Right hindlimb (tissue), 1 donor: ENCODE data around the gene TALDO1.

Experiments used
- DNase-seq: peaks from one replicate; pipeline ENCODE4 v3.0.0-alpha.2; 2018

The TALDO1 gene

DNA sequence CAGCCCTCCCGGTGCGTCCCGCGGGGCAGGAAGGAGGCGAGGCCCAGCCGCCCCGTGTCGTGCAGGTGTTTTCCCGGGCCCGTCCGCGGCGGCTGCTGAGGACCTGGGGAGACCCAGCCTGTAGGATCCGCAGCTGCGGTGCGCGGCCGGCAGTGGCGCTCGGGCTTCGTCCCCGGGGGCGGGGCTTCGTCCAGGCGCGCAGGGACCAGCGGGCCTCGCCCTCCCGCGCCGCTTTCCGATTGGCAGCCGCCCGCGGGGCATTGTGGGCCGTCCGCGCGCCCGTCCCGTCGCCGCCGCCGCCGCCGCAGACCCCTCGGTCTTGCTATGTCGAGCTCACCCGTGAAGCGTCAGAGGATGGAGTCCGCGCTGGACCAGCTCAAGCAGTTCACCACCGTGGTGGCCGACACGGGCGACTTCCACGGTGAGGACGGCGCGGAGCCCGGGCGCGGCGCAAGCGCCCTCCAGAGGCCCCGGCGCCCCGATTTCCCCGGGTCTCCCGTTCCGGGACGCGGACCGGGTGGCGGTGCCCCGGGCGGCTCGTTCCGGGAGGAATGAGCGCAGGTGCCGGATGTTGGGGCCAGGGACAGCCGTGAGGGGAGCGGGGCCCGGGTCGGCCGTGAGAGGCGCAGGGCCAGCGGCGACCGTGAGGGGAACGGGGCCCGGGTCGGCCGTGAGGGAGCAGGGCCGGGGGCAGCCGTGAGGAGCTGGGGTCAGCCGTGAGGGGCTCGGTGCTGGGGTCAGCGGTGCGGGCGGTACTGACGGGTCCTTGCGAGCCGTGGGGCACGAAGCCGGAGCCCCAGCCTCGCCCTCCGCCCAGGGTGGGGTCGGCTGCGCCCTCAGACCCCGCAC, at the start of gene TALDO1:
TALDO1 (plus strand) TSS at position 307 of the 849 bp plus-strand sequence; CDS start at position 325, 18 bp downstream.
- DNase-seq: peak; percentile 93

DNA sequence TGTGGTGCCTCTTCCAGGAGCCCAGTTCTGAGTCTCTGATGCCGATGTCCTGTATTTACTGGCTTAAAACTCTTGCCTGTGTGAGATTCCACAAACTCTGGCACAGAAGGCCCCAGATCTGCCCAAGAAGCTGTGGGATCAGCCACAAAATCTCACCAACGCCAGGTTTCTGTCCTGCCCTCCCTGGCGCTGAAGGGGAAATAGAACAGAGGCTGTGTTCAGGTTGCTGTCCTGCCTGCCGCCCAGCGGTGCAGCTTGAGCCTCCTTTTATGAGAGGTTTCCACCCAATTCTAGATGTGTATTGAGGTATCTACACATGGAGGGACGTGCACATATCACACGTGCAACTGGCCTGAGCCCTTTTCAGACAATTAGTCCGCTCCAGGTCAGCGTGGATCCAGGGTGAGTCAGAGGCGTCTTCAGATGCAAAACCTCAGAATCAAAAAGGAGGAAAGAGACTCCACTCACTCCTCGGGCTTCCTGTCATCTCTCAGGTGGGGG, 49.4 kb upstream of the TALDO1 start:
- DNase-seq: no peak

DNA sequence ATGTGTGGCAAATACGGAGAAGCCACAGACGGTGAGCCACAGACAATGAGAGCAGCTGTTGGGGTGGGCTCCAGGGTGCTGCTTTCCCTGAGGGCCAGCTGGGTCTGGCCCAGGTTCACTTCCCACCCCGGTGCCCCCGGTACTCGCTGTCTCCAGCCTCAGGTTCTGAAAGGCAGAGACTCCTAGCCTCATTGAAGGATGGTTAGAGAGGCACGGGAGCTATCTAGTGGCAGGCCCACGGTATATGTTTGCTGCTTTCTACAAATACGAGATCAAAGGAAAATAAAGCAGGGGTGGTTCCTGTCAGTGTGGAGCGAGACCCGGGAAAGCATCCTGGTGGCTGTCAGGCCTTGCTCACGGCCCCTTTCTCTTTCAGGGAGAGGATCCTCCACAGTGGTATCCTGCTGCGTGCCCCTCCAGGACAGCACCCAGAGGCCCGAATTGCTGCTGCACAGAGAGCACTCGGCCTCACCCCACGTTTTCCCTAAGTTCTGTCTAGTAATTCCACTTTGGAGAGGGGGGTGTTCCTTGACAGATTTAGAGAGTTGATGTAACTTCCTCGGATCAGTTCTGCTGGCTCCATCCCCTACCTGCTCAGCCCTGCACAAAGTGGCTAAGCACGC, 48.7 kb upstream of the TALDO1 start:
- DNase-seq: no peak

DNA sequence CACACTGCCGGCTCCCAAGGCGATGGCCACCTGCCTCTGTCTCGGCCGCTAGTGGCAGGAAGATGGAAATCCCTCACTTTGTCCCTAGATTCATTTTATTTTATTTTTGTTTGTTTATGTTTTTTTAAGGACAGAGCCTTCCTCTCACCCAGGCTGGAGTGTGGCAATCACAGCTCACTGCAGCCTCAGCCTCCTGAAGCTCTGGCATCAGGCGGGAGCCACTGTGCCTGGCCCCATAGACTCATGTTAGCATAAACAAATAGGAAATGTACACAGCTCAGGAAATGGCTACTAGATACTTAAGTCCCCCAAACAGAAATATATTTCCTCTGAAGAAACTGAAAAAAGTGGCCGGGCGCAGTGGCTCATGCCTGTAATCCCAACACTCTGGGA, 48.2 kb upstream of the TALDO1 start:
- no peak for DNase-seq

DNA sequence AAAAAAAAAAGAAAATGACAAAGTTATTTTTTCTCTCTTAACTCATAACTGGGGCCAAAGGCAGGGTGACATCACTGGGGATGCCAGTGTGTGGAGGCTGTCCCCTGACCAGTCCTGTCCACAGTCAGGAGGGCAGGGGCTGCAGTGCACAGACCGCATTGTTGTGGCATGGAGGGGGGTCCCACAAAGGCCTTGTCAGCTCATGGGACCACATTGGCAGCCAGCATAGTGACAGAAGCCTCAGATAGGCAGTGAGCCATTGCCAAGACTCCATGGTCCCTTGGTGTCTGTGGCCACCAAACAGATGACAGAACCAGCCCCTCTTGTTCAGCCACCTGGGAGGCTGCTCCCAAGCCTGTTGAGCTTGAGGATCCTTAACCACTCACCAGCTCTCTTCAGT, 47.5 kb upstream of the TALDO1 start:
- DNase-seq: no peak

DNA sequence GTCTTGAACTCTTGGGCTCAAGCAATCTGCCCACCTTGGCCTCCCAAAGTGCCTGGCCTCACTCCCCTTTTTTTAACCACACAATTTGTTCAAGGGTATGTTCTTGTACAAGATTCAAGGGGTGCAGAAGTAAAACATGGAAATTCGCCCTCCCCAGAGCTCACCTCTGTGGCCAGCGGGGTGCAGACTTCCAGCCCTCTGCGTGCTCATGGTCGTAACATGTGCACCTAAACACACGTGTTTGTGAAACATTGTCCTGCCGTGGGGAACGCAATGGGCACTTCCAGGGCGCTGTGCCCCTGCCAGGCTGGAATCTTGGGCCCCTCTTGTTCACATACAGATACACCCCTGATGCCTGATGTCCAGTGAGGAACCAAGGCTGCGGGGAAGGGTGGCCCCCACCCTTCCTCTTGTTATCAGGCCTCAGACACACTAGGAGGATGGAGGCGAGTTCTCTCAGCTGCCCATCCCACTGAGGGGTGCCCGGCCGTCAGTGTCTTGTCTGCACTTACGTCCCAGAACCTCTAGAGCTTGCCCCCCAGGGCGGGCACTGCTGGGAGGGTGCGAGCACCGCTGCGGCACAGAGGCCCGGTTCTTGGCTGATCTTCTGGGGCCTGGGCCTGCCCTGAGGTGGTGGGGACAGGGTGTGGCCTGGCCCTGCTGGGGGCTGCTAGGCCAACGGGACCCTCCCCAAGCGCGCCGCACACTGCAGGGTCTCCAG, 45.4 kb upstream of the TALDO1 start:
- DNase-seq: no peak

DNA sequence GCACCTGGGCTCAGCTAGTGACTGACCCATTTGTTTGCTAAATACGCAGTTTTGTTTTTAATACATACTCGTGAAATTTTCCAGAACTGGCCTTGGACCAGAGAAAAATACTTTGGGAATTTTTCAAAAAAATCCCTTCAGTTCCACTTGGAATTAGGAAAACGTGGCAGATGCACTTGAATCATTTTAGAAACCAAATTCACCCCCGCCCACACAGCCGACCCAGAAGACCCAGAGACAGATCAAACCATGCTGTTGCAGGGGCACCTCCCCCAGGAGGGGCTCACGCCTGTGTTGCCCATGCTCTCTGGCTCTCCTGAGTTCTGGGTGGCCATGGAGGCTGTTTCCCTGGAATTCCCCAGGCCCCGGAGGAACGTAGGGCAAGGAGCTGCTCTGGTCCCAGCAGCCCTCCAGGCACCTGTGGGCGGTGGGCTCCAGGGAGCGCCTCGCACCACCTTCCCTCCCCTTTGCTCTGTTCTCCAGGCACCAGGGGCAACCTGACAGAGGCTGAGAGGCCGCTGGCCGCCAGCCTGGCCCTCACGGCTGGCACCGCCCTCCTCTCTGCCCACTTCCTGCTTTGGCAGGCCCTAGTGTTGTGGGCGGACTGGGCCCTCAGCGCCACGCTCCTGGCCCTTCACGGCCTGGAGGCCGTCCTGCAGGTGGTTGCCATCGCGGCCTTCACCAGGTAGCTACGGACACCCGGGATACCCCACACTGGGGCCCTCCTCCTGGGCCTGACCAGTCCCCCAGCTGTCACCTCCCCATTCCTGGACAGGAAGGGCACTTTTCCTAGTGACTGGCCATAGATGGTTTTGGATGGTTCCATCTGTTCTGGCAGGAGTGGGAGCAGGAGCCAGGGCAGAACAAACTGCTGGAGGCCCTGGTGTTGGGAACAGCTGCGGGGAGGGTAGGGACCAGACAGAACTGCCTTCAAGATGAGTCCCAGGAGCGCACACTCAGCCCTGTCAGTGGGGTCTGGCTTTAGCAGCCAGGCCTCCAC, 44.5 kb upstream of the TALDO1 start:
- DNase-seq: no peak

DNA sequence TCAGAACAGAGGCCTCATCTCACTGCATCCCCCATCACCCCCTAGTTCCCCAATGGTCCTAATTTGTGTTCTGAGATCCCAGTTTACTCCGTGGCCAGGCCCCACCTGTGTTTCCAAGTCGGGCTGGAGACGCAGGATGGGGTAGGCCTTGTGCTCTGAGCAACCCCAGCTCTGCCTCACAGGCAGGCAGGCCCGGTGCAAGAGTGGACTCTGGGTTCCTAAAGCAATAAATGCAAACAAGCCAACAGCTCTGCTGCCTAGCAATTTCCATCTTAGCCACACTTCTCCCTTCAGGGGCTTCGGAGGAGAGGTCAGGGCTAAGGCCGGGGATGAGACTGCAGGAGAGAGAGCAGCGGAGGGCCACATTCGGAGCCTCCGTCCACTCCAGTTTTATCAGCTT, 43.8 kb upstream of the TALDO1 start:
- DNase-seq: no peak

DNA sequence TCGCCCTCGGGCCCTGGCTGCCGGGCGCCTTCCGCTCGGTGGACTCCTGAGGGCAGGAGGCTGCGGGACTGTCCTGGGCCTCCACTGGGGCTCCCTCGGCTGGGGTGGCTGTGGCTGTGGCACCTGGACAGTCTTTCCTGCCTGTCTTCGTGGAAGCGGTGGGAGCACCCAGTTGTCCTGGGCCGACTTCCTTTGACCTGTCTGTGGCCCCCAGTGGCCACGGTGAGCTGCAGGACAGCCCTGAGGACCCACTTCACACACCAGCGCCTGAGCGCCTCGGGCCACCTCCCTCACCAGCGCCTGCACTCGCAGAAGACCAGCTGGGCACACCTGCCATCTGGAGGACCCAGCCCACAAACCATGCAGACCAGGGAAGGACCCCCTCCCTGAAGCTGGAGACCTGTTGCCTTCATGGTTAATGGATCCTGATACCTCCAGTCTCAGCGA, 43.0 kb upstream of the TALDO1 start:
- no peak for DNase-seq

DNA sequence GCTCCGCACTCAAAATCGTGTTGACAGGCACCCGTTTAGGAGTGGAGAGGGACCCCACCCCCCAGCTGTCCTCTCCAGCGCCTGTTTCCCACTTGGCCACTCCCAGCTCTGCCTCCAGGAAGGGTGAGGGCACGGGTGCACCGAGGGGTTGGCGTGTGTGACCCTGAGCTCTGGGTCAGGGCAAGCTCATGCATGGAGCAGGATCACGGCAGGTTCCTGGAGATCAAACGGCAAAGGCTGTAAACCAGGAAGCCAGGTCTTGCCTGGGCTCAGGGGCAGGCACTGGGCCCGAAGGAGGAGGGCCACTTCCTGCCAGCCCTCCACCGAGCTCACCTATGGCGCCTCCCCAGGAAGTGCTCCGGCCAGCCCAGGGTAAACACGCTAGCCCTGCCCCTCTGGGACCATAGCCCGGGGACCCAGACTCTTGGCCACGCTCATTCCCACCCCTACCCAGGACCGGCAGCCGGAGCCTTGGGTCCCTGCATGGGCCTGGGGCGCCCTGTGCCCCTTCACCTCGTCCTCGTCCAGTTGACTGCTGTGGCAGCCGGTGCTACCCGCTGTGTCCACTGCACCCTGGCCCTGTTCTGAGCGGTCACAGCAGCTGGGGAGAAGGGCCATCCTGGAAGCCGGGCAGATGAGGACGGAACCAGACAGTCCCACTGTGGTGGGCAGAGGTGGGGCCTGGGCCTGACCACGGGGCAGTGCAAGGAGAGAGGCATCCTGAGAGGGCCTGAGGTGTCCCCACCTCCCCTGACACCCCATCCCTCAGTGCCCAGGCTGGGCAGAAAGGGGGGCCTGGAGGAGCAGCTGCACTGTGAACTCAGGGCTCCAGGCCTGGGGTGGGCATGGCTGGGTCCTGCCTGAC, 42.3 kb upstream of the TALDO1 start:
- no peak for DNase-seq

DNA sequence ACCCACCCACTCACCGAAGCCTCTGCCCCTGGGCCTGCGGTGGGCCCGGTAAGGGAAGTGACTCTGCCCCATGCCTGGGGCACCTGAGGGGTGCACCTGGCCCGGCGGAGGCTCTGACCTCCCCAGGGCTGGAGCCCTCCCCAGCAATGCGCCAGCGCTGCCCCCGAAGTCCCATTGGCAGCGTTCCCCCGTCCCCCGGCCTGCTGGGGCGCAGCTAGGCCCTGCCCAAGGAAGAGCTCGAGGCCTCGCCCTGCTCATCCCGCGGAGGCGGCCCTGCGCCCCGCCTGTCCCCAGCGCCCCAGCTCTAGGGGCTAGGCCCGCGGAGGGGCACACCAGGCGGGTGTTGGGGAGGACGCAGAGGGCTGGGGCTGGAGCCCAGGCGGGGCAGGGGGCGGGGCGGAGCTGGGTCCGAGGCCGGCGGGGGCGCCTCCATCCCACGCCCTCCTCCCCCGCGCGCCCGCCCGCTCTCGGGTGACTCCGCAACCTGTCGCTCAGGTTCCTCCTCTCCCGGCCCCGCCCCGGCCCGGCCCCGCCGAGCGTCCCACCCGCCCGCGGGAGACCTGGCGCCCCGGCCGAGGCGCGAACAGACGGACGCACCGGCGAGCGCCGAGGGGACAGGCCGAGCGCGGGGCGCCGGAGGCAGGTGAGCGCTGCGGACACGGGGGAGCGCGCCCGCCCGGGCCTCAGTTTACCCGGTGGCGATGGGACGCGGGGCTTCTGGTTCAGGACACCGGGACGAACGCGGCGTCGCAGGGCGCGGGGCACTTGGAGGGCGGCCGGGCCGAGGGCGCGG, 41.4 kb upstream of the TALDO1 start, which contains the start of gene EPS8L2:
EPS8L2 (plus strand) TSS at position 586 of the 793 bp plus-strand sequence. CDS start 3,177 bp downstream, outside the sequence.
- DNase-seq: no peak

DNA sequence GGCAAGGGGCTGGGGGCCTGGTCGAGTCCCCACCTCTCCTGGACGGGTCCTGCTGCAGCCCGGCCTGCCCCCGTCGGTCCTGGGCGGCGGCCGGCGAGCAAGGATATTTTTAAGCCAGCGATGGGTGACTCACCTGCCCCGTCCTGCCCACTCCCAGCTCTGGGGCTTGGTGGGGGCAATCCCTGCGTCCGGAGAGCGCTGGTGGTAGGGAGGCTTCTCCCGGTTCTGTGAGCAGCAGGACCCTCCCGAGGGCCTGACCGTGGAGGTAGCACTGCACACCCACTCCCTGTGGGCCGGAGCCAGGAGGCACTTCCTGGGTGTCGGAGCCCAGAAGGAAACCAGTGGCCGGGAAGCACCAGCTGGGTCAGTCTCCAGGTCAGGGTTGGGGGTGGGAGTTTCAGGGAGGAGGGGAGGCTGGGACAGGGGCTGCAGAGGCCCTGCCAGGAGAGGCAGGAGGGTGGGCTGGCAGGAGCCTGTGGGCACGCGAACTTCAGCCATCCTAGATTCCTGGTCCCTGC, 40.8 kb upstream of the TALDO1 start:
- DNase-seq: no peak

DNA sequence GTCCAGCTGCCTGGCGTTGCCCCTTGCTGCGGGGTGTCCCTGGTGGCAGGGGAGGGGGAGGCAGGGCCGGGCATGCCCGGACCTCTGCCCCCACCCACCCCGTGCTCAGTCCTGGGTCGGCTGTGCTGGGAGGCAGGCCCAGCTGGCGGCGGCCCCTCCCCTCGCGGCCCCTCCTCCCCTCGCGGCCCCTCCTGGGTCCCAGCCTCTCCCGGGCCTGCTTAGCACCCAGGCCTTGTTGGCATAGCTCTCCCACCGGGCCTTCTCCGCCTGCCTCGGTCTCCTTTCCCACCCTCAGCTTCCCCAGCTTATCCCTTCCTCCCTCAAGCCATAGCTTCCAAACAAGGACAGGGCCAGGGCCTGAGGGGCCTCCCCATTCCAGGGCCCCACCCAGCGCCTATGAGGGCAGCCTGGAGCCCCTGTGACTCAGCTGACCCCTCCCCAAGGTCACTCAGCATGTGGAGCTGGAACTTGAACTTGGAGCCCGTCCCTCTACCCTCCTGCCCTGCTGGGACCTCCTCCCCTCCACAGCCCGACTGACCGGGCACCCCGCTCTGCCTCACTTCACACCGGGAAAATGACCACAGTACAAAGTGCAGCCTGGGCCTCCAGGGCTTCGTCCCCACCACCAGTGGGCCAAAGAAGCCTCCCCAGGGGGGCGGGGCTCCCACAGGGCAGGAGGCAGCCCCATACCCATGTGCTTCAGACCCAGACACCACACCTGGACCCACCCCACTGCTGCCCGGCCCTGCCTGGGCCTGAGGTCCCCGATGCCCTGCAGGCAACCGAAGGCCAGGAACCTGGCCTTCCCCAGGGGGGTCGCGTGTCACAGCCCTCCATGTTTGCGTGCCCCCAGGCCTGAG, 40.1 kb upstream of the TALDO1 start:
- no peak for DNase-seq

DNA sequence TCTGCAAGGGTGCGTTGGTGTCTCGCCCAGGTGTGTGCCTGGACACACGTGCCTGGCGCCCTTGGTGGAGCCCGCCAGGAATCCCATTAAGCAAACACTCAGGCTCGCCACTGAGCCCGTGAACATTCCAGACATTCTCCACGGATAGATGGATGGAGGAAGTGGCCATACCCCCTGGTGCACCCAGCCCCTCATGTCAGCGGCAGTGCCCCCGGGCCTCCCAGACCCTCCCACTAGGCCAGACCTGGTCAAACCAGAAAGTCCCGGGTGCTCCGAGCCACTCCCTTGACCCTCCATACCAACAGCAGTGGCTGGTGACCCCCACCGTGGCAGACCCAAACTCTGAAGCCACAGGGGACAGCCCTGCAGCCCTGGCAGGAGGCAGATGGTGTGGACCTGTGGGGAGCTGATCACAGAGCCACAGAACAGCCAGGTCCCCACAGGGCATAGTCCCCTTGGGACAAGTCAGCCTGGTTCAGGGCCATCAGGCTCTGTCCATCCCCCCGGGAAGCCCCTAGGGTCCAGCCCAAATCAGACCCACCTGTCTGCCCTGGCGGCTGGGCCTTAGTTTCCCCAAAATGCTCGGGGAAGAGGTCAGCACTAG, 39.3 kb upstream of the TALDO1 start:
- DNase-seq: no peak

DNA sequence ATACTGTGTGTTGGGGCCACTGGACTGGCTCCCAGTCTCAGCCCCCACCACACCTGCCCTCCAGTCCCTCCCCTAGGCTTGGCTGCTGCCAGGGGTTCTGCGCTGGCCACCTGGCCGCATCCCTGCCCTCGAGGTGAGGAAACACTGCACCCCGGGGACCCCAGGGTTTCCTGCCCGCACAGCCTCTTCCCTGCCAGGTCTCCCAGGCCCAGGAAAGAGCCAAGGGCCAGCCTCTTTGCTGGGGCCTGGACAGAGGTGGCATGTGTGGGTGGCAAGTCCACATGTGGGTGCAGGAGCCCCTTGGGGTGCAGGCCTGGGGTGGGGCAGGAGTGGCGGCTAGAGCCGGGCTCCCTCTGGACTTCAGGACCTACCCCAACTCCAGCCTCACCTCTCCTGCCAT, 38.8 kb upstream of the TALDO1 start:
- DNase-seq: no peak

DNA sequence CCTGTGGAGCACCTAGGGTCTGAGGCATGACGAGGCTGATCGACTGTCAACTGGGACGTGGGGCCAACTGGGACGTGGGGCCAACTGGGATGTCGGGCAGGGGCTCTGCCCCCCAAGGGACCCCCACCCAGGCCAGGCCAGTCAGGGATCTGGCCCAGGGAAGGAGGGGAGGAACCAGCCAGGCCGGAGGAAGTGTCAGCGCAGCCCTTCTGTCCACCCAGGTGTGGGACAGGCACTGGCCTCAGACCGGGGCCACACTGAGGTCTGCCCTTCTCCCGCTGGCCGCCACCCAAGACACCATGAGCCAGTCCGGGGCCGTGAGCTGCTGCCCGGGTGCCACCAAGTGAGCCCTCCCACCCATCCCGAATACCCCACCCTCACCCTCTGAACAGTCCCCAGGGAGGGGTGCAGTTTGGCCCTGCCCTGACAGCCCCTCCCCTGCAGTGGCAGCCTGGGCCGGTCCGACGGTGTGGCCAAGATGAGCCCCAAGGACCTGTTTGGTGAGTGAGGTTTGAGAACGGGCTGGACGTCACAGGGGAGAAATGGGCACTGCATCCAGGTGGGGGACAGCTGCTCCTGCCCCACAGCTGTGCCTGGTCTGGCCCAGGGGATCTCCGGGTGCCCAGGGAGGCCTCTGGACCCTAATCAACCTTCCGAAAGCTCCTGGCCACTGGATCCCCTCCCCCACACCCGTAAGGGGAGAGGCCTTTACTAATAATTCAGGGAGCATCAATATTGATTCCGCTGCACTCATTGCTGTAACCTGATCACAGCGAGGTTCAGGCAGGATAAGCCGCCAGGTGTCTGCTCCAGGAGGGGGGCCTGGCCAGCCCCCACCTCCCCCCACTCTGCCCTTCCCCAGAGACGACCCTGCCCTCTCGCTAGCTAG, 37.9 kb upstream of the TALDO1 start:
- DNase-seq: no peak

DNA sequence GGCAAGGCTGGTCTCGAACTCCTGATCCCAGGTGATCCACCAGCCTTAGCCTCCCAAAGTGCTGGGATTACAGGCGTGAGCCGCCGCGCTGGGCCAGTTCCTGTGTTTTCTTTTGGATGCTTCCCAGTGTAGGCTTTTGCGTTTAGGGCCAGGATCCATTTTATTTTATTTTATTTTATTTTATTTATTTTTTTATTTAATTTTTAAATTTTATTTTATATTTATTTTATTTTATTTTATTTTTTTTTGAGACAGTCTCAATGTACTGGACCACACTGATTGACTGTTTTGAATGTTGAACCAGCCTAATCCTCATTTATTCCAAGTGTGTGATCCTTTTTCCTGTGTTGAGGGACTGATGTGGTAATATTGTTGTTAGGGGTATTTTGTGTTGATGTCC, 32.8 kb upstream of the TALDO1 start:
- no peak for DNase-seq
